ENCODE results near the gene EPB41L5.
"Not testable (repeated sequence)": the region's sequence is repeated elsewhere in the genome, so short reads cannot be mapped to it uniquely, and the experiment has no call there.

EPB41L5 gene

GRCh38 chr2:120100627-120101026, 87.8 kb downstream of the EPB41L5 start:
- DNase-seq (ENCODE audit: low read depth) = no peak

- DNase-seq (ENCODE audit: low read depth) = no peak
Observed at GRCh38 chr2:120103723-120104467, 91.0 kb downstream of the EPB41L5 start.

GRCh38 chr2:120104772-120105171, 91.9 kb downstream of the EPB41L5 start:
- DNase-seq (ENCODE audit: low read depth) = no peak

- DNase-seq (ENCODE audit: low read depth) = no peak
Observed at GRCh38 chr2:120105360-120105759, 92.5 kb downstream of the EPB41L5 start.

- no peak for DNase-seq (ENCODE audit: low read depth)
Observed at GRCh38 chr2:120108049-120108448, 95.2 kb downstream of the EPB41L5 start.

GRCh38 chr2:120108749-120109148, 95.9 kb downstream of the EPB41L5 start:
- DNase-seq (ENCODE audit: low read depth) = no peak

- DNase-seq (ENCODE audit: low read depth) = no peak
Observed at GRCh38 chr2:120109186-120110061, 96.5 kb downstream of the EPB41L5 start.

- no peak for DNase-seq (ENCODE audit: low read depth)
Observed at GRCh38 chr2:120110062-120110362, 97.1 kb downstream of the EPB41L5 start.

- no peak for DNase-seq (ENCODE audit: low read depth)
Observed at GRCh38 chr2:120110507-120110906, 97.6 kb downstream of the EPB41L5 start.

GRCh38 chr2:120111193-120111592, 98.3 kb downstream of the EPB41L5 start:
- no peak for DNase-seq (ENCODE audit: low read depth)

GRCh38 chr2:120118018-120118417, 105.1 kb downstream of the EPB41L5 start:
- DNase-seq (ENCODE audit: low read depth) = no peak

- no peak for DNase-seq (ENCODE audit: low read depth)
Observed at GRCh38 chr2:120118471-120118870, 105.6 kb downstream of the EPB41L5 start.

- not testable (repeated sequence) for DNase-seq (ENCODE audit: low read depth)
Observed at GRCh38 chr2:120121337-120121736, 108.5 kb downstream of the EPB41L5 start.

- no peak for DNase-seq (ENCODE audit: low read depth)
Observed at GRCh38 chr2:120123090-120123489, 110.2 kb downstream of the EPB41L5 start.

GRCh38 chr2:120125195-120125594, 112.3 kb downstream of the EPB41L5 start:
- DNase-seq (ENCODE audit: low read depth) = no peak

- DNase-seq (ENCODE audit: low read depth) = no peak
Observed at GRCh38 chr2:120128216-120128615, 115.3 kb downstream of the EPB41L5 start.

- no peak for DNase-seq (ENCODE audit: low read depth)
Observed at GRCh38 chr2:120132190-120132589, 119.3 kb downstream of the EPB41L5 start.

- no peak for DNase-seq (ENCODE audit: low read depth)
Observed at GRCh38 chr2:120132691-120133090, 119.8 kb downstream of the EPB41L5 start.

- no peak for DNase-seq (ENCODE audit: low read depth)
Observed at GRCh38 chr2:120133572-120134244, 120.8 kb downstream of the EPB41L5 start.

- DNase-seq (ENCODE audit: low read depth) = no peak
Observed at GRCh38 chr2:120134263-120134662, 121.4 kb downstream of the EPB41L5 start.

GRCh38 chr2:120135013-120135412, 122.1 kb downstream of the EPB41L5 start:
- not testable (repeated sequence) for DNase-seq (ENCODE audit: low read depth)

- DNase-seq (ENCODE audit: low read depth) = no peak
Observed at GRCh38 chr2:120140866-120141265, 128.0 kb downstream of the EPB41L5 start.

All from T-helper 22 cell (primary cell).